ENCODE results near the gene PARP11.

PARP11 gene

GRCh38 chr12:3838076-3838475 lies 35.1 kb downstream of the PARP11 start:
- in situ Hi-C loops (cut with HindIII; ENCODE audit: low sequenced_read_pairs), result no loop called here
- no peak overlapping the region for H3K4me3 ChIP-seq (ENCODE audit: low read depth, low read length)
- no peak for DNase-seq (ENCODE audit: low read depth, low spot score)
- TF ChIP-seq CTCF (IDR thresholded peaks at IDR 0.05; ENCODE audit: low read depth, low read length), result no peak

GRCh38 chr12:3837049-3837448 lies 36.1 kb downstream of the PARP11 start:
- no peak for DNase-seq (ENCODE audit: low read depth, low spot score)
- in situ Hi-C loops (cut with HindIII; ENCODE audit: low sequenced_read_pairs), result no loop called here
- no peak for TF ChIP-seq CTCF (IDR thresholded peaks at IDR 0.05; ENCODE audit: low read depth, low read length)
- H3K4me3 ChIP-seq (ENCODE audit: low read depth, low read length), result no peak overlapping the region

- H3K4me3 ChIP-seq (ENCODE audit: low read depth, low read length), result no peak overlapping the region
- no peak for TF ChIP-seq CTCF (IDR thresholded peaks at IDR 0.05; ENCODE audit: low read depth, low read length)
- no peak for DNase-seq (ENCODE audit: low read depth, low spot score)
- in situ Hi-C loops (cut with HindIII; ENCODE audit: low sequenced_read_pairs), result no loop called here
These were observed 36.6 kb downstream of the PARP11 start for GRCh38 chr12:3836641-3837040.

- TF ChIP-seq CTCF (IDR thresholded peaks at IDR 0.05; ENCODE audit: low read depth, low read length), result no peak
- in situ Hi-C loops (cut with HindIII; ENCODE audit: low sequenced_read_pairs), result no loop called here
- no peak overlapping the region for H3K4me3 ChIP-seq (ENCODE audit: low read depth, low read length)
- no peak for DNase-seq (ENCODE audit: low read depth, low spot score)
These were observed 37.3 kb downstream of the PARP11 start for GRCh38 chr12:3835914-3836313.

GRCh38 chr12:3834774-3835173 lies 38.4 kb downstream of the PARP11 start:
- no peak for TF ChIP-seq CTCF (IDR thresholded peaks at IDR 0.05; ENCODE audit: low read depth, low read length)
- DNase-seq (ENCODE audit: low read depth, low spot score), result no peak
- in situ Hi-C loops (cut with HindIII; ENCODE audit: low sequenced_read_pairs), result no loop called here

GRCh38 chr12:3833670-3834310 lies 39.4 kb downstream of the PARP11 start:
- DNase-seq (ENCODE audit: low read depth, low spot score), result no peak
- in situ Hi-C loops (cut with HindIII; ENCODE audit: low sequenced_read_pairs), result no loop called here
- no peak overlapping the region for H3K4me3 ChIP-seq (ENCODE audit: low read depth, low read length)
- no peak for TF ChIP-seq CTCF (IDR thresholded peaks at IDR 0.05; ENCODE audit: low read depth, low read length)

More at GRCh38 chr12:3834774-3835173, 38.4 kb downstream of the PARP11 start:
- H3K4me3 ChIP-seq (ENCODE audit: low read depth, low read length), result no peak overlapping the region

All from astrocyte of the spinal cord (primary cell).